ENCODE data around the gene SDHB.
"Not testable (repeated sequence)": the region's sequence is repeated elsewhere in the genome, so short reads cannot be mapped to it uniquely, and the experiment has no call there.

Gene SDHB

GRCh38 chr1:17071794-17072193, 18.0 kb upstream of the SDHB start:
- no peak for DNase-seq

GRCh38 chr1:17070163-17070525, 16.3 kb upstream of the SDHB start:
- no peak for DNase-seq

GRCh38 chr1:17069452-17070162, 15.8 kb upstream of the SDHB start:
- no peak for DNase-seq

- no peak for DNase-seq
These were observed 15.0 kb upstream of the SDHB start for GRCh38 chr1:17068789-17069188.

GRCh38 chr1:17067465-17068240, 13.8 kb upstream of the SDHB start:
- no peak for DNase-seq

- DNase-seq = peak; percentile 22
These were observed 13.2 kb upstream of the SDHB start for GRCh38 chr1:17067069-17067426.

- peak; percentile 56 for DNase-seq
These were observed 12.7 kb upstream of the SDHB start for GRCh38 chr1:17066361-17067068.

GRCh38 chr1:17065666-17066065, 11.8 kb upstream of the SDHB start:
- DNase-seq = no peak

GRCh38 chr1:17062751-17063150, 8.9 kb upstream of the SDHB start:
- DNase-seq = not testable (repeated sequence)

GRCh38 chr1:17061892-17062291, 8.1 kb upstream of the SDHB start:
- no peak for DNase-seq

GRCh38 chr1:17061486-17061885, 7.7 kb upstream of the SDHB start:
- no peak for DNase-seq

GRCh38 chr1:17060306-17060749, 6.5 kb upstream of the SDHB start:
- DNase-seq = no peak

GRCh38 chr1:17059391-17060305, 5.8 kb upstream of the SDHB start:
- DNase-seq = peak; percentile 49

GRCh38 chr1:17056551-17056950, 2.7 kb upstream of the SDHB start:
- no peak for DNase-seq

- DNase-seq = no peak
These were observed 2.0 kb upstream of the SDHB start for GRCh38 chr1:17055801-17056200.

GRCh38 chr1:17053086-17053684, 647 bp downstream of the SDHB start:
- no peak for DNase-seq

- no peak for DNase-seq
These were observed 1.2 kb downstream of the SDHB start for GRCh38 chr1:17052641-17053040.

- DNase-seq = no peak
These were observed 1.8 kb downstream of the SDHB start for GRCh38 chr1:17052038-17052437.

- no peak for DNase-seq
These were observed 5.9 kb downstream of the SDHB start for GRCh38 chr1:17047924-17048323.

- DNase-seq = no peak
These were observed 7.5 kb downstream of the SDHB start for GRCh38 chr1:17046334-17046657.

GRCh38 chr1:17045634-17046333, 8.0 kb downstream of the SDHB start:
- no peak for DNase-seq

GRCh38 chr1:17045150-17045549, 8.7 kb downstream of the SDHB start:
- no peak for DNase-seq
